ENCODE measurements around the gene MRTO4. TPM values are rescaled to one million over a fixed set of nuclear protein-coding genes. Genes with fewer than 3 reads are reported as not detected.
"Not testable (repeated sequence)": the region's sequence is repeated elsewhere in the genome, so short reads cannot be mapped to it uniquely, and the experiment has no call there.

Gene MRTO4
- total RNA-seq, 1 experiment from 2014 or later, result 109 TPM

DNA sequence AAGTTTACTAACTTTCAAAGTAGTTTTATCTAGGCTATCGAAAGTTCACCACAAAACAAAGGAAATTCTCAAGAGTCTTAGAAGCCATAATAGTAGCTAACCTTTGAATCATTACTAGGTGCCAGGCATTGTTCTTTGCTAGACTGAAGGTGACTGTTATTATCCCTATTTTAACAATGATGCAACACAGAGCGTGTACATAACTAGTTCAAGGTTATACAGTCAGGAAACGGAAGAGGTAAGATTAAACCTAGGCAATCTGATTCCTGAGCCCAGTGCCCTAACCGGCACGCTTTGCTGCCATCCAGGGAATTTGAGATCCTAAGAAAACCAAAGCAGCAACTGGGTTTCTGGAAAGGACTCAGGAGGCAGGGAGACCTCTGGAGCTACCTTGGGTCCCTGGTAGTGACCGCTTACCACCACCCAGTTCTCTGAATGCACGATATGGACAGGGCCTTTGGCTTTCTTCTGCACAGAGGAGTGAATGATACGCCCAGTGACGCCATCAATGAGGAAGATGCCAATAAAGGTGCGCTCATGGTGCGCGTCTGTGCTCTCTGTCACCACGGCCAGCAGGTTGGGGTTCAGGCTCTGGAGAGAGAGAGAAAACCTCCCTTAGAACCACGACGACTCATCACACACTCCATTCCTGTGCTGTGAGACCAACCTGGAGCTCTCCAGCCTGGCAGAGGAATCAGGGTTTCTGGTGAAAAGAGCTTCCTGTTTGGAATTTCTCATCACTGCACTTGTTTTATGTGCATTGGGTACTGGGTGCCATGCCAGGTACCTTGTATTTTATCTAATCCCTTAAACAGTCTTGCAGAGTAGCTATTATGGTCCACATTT is 28.4 kb upstream of the MRTO4 start:
- DNase-seq (ENCODE audit: low read depth), result no peak

GRCh38 chr1:19229229-19229628 is 22.4 kb upstream of the MRTO4 start:
- no peak for DNase-seq (ENCODE audit: low read depth)

DNA sequence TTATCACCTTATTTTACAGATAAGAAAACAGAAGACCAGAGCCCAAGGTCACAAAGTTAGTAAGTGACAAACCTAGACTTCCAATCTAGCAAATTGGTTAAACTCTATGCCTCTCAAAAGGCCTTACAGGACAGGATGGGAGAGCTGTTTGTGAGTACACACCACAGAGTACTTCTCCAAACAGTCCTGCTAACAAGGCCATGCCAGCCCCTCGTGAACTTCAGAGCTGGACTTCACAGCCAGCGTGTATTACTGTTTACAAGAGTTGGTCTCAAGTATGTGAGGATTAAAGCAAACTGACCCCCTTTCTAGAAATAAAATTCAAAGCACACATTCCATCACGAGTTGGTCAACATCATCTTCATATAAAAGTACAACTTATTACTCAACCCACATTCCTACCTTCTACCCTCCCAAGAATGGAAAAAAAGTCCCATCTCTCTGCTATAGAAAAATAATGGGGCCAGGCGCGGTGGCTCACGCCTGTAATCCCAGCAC is 21.7 kb upstream of the MRTO4 start:
- DNase-seq (ENCODE audit: low read depth), result no peak

DNA sequence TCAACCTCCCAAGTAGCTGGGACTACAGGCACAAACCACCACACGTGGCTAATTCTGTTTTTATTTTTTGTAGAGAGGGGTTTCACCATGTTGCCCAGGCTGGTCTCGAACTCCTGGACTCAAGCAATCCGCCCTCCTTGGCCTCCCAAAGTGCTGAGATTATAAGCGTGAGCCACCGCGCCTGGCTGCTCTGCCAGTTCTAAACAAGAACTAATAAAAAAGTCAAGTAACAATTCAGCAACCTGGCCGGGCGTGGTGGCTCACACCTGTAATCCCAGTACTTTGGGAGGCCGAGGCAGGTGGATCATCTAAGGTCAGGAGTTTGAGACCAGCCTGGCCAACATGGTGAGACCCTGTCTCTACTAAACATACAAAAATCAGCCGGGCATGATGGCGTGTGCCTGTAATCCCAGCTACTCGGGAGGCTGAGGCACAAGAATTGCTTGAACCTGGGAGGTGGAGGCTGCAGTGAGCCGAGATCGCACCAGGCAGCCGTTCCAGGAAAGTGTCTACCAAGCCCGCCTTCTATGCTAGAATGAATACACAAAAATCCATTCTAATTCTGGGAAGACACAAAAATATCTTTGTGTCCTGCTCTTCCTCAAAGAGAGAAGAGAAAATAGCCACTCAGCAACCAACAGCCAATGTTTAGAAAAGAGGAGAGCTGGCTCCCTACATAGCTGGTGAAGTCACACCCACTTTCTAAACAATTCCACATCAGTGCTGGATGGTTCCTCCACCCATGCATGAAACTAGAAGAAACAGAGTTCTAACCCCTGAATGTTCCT is 19.7 kb upstream of the MRTO4 start:
- DNase-seq (ENCODE audit: low read depth), result not testable (repeated sequence)

DNA sequence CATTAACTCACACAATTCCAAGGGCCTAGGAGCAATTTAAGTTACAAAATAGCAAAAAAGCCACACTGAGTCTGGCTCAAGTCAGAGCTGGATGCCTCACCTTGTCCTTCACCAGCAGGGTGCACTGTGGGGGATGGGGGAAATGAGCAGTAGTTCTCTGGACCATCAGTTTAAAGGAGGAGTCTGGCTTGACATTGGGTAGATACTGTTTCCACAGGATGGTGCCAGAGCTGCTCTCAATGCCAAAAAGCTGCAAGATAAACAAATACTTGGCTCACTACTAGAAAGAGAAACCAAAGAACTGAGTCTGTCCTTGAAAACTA is 19.1 kb upstream of the MRTO4 start:
- DNase-seq (ENCODE audit: low read depth), result no peak

DNA sequence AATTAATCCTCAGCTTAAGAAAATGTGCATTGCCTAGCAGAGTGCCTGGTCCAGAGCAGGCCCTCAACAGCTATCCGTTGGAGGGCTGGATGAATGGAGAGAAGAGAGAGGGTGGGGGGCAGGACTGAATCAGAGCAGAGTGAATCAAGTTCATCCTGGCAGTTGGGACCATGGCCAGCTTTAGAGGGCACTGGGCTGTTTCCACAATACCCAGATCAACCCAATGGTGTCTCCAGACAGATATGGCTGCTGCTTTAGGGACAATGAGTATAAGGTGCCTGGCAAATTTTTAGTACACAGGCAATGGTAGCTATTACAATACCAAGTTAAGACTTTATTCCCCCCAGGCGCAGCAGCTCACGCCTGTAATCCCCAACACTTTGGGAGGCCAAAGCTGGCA is 17.4 kb upstream of the MRTO4 start:
- no peak for DNase-seq (ENCODE audit: low read depth)

DNA sequence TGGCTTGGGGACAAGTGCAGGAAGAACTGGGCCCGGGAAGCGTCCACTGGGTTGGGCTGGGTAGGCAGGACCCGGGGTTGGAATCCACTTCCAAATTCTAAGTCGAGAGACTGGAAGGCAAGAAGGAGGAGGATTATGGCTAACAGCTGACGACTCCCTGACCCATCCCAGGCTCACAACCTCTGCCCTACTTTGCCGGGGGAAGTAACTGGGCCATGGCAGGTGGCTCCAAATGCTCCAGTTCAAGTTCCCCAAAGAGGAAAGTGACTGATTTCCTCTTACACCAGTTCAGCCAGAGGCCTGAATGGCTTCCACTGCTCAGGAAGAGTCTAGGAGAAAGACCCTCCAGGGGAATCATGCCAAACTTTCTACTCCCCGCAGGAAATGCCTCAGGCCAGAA is 11.7 kb upstream of the MRTO4 start:
- DNase-seq (ENCODE audit: low read depth), result no peak

- DNase-seq (ENCODE audit: low read depth), result peak; percentile 65
These were observed 10.7 kb upstream of the MRTO4 start for GRCh38 chr1:19240673-19241538.

- DNase-seq (ENCODE audit: low read depth), result no peak
These were observed 838 bp upstream of the MRTO4 start for GRCh38 chr1:19250629-19251304.

- no peak for DNase-seq (ENCODE audit: low read depth)
These were observed 2.8 kb downstream of the MRTO4 start for GRCh38 chr1:19254416-19254815.

DNA sequence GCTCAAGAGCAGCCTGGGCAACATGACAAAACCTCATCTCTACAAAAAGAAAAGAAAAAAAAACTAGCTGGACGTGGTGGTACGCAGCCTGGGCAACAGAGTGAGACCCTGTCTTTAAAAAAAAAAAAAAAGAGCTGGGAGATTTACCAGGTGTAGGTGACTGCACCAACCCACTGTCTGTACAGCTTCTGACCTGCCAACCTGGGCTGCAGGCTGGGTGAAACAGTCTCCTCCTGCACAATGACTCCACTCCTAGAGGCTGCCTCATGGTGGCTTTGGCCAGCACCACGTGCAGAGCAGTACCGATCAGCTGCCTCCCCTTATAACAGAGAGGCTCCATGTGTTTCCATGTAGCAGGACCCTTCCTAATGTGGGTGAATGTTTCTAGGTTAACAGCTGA is 3.7 kb downstream of the MRTO4 start:
- DNase-seq (ENCODE audit: low read depth), result no peak

- DNase-seq (ENCODE audit: low read depth), result not testable (repeated sequence)
These were observed 4.7 kb downstream of the MRTO4 start for GRCh38 chr1:19256301-19256700.

- DNase-seq (ENCODE audit: low read depth), result peak; percentile 39
These were observed 5.7 kb downstream of the MRTO4 start for GRCh38 chr1:19257178-19257914.

GRCh38 chr1:19258353-19258752 is 6.7 kb downstream of the MRTO4 start:
- DNase-seq (ENCODE audit: low read depth), result no peak

- peak; percentile 71 for DNase-seq (ENCODE audit: low read depth)
These were observed 8.9 kb downstream of the MRTO4 start for GRCh38 chr1:19260211-19261138.

DNA sequence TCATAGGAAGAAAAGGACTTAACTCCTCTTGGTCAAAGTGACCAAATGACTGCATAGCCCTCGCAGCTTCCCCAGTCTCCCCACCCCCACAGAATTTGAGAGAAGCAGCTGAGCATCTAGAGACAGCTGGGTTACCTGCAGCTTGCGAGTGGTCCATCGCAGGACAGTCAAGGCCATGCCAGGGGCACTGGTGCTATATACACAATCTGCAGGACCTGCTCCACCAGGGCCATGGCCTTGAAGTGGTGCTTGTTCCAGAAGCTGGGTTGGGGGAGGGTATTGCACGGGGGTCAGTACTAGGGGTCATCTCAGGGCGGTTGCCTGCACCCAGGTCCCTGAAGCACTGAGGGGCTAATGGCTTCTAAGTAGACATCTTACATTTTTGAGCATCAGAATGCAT is 10.4 kb downstream of the MRTO4 start:
- no peak for DNase-seq (ENCODE audit: low read depth)

DNA sequence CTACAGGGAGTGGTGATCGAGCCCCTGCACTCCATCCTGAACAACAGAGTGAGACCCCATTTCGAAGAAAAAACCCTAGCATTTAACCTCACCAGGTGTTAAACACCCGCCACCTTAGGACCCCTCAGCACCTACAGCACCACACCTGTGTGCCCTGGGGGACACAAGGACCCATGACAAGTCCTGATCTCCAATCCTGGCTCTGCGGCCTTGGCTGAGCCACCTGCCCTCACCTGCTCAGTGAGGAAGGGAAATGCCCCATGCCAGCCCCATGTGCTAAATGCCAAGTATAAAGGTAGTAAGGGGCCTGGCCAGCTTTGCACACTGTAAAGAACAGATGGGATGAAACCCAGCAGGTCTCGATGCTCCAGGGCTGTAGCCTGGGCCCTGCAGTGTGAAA is 11.1 kb downstream of the MRTO4 start:
- no peak for DNase-seq (ENCODE audit: low read depth)

- DNase-seq (ENCODE audit: low read depth), result no peak
These were observed 16.8 kb downstream of the MRTO4 start for GRCh38 chr1:19268445-19268844.

All from Daoy (cell line).